Stimulated activated CD8-positive, alpha-beta memory T cell treated with anti-CD3 and anti-CD28 coated beads, Interleukin-7, amount 100 ng/mL, for 48 hours (primary cell): ENCODE measurements around the gene SYT9.
"Not testable (repeated sequence)": the region's sequence is repeated elsewhere in the genome, so short reads cannot be mapped to it uniquely, and the experiment has no call there.

ENCODE experiments used
- DNase-seq, 2 donors: peaks; one replicate each; pipeline ENCODE4 v3.0.0-alpha.2; 2020; ENCODE audit warnings: low read depth in 1 of 2; ENCODE audit errors: extremely low read depth in 1 of 2

Gene SYT9

DNA sequence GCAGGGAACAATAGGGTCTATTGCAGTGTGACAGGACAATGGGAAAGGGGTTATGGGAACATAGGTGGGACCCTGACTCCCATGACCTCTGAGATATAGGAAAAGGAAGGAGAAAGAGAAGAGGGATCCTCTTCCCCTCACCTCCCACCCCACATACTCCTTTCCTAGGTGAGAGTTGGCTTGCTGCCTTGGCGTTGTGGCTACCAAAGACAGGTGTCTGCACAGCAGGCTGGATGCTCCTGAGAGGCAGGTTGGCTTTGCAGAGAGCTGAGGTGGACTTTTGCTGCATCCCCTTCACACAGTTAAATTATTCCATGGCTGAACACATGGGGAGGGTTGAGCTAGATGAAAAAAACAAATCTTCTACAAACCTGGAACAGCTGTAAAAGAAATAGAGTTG lies 80.7 kb downstream of the SYT9 start:
- no peak for DNase-seq

GRCh38 chr11:7332962-7333361 lies 81.3 kb downstream of the SYT9 start:
- no peak for DNase-seq

- DNase-seq: not testable (repeated sequence)
Observed at GRCh38 chr11:7335442-7335841, 83.7 kb downstream of the SYT9 start.

GRCh38 chr11:7341551-7341950 lies 89.8 kb downstream of the SYT9 start:
- no peak for DNase-seq

GRCh38 chr11:7347611-7348431 lies 96.1 kb downstream of the SYT9 start:
- DNase-seq: no peak

DNA sequence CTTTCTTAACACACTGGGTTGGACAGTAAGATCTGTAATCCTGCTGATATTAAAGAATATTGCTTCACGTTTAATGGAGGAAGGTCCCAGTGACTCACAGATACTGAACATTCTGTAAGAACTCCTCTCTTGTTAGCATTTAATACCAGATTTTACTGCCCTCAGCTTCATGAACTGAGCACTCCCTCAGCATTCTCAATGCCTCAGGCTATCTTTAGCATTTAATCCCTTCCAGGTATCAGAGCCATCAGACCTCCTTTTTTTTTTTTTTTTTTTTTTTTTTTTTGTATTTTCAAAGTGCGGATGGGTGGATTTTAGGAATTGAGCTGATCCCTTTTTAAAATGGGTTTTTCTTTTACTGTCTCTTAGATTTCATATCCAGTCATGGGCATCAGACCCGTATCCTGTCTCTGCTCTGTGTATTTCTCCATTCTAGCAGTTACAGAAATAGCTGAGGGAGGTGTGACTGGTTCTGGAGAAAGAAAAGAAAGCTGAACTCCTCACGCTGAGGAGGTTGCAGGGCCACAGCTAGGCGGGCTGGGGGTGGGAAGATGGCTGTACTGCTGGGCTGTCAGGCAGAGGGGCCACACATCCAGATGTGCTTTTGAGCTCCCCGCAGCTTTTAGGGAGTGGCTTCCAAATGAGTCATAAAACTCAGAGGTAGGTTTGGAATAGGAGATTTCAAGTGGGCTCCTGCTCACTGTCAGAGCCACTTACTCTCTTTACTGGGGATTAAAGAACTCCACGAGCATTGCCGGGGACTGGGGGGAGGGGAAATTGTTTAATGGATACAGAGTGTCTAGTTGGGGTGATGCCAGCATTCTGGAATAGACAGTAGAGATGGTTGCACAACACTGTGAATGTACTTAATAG lies 97.0 kb downstream of the SYT9 start:
- no peak for DNase-seq

GRCh38 chr11:7351228-7351627 lies 99.5 kb downstream of the SYT9 start:
- DNase-seq: no peak

- no peak for DNase-seq
Observed at GRCh38 chr11:7353100-7353499, 101.4 kb downstream of the SYT9 start.

- no peak for DNase-seq
Observed at GRCh38 chr11:7364660-7365059, 113.0 kb downstream of the SYT9 start.

GRCh38 chr11:7367803-7368202 lies 116.1 kb downstream of the SYT9 start:
- no peak for DNase-seq

DNA sequence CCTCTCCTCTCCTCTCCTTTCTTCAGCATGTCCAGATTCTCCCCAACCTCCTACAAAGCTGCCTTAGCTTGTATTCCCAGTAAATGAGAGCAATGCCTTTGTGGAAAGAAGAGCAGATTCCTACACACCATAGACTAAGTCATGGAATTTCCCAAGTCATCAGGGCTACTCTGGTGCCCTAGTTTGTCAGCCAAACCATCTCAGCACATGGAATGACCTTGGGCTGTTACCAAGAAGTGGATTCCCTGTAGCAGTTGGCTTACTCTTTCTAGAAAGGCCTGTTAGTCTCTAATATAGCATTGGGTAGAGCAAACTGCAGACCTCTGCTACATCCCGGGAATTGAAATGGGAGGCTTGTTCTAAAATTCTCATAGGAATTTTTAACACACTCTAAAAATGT lies 124.7 kb downstream of the SYT9 start:
- no peak for DNase-seq

GRCh38 chr11:7381937-7382336 lies 130.2 kb downstream of the SYT9 start:
- DNase-seq: no peak

DNA sequence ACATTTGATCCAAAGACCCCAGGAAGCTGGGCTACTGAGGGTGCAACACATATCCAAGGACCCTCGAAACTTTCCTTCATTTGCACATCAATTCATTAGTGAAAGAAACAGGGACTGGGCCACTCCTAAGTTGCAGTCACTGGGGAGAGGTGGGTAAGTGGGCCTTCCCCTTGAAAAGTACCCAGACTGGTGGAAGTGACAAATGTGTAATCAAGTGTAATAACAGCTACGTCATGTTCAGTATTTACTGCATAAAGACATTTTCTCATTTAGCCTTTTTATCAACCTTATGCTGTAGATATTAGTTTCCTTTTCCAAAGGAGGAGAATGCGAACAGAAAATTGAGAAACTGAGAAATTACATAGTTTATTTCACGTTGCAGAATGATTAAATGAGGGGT lies 131.7 kb downstream of the SYT9 start:
- no peak for DNase-seq

- DNase-seq: no peak
Observed at GRCh38 chr11:7384691-7385090, 133.0 kb downstream of the SYT9 start.

DNA sequence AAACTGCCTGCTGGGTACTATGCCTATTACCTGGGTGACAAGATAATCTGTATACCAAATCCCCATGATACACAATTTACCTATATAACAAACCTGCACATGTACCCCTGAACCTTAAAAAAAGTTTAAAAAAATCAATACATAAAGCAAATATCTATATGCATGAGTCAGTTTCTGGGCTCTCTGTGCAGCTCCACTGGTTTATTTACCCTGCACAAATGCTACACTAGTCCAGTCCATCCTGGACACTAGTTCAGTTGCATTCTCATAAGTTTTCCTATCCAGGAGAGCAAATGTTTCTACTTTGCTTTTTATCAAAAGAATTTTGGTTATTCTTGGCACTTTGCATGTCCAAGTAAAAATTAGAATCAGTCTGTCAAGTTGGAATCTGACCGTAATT lies 133.8 kb downstream of the SYT9 start:
- DNase-seq: no peak

DNA sequence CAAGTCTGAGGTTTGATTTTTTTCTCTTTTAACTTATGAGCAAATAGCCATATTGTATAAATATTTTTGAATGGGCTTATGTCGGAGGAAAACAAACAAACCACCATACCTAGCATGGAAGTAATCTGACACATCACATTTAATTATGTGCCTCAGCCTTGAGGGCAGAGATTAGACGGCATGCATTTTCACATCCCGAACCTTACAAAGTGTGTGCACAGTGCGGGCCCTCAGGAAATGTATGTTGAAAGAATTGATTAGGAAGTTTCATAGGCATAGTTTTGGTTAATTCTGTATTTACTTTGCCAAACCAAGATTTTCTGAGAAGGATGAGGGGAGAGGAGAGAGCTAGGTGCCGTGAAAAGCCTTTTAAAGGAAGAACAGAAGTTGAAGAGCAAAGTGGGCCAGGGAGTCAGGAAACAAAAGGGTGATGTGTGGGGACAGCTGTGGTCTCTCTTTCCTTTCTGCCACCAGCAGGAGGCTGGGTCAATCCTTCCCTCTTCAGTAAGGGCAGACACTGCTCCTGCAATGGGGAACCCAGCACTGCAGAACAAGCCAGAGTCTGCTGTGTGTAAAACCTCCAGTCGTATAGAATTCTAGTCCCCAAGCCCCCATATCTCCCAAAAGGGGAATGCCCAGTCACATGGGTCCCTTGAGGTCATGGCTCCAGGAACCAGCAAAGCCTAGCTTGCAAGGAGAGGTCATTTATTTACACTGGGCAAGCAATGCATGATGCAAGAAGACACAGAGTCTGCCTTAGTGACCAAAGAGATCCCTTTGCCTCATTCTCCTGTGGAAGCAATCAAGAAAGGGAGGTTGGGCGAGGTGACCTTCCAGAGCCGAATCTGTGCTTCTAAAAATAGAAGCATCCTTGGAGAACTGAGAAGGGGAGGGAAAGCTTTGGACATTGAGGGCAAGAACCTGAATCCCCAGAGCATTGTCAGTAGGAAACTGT lies 162.5 kb downstream of the SYT9 start:
- no peak for DNase-seq

GRCh38 chr11:7414973-7415817 lies 163.5 kb downstream of the SYT9 start:
- DNase-seq: no peak

DNA sequence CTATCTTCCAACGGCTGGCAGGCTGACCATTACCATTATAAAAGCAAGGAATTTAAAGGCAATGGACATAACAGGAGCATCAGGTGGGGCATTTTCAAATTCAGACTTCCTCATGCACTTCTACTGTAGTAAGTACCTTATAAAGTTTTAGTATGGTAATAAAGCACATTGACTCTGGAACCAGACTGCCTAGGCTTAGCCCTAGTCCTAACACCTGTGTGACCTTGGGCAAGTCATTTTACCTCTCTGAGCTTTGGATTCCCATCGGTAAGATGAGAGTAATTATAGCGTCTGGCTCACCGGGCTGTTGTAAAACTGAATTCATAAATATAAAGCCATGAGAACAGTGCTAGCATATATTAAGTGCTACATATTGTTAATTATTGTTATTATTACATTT lies 164.4 kb downstream of the SYT9 start:
- DNase-seq: no peak

DNA sequence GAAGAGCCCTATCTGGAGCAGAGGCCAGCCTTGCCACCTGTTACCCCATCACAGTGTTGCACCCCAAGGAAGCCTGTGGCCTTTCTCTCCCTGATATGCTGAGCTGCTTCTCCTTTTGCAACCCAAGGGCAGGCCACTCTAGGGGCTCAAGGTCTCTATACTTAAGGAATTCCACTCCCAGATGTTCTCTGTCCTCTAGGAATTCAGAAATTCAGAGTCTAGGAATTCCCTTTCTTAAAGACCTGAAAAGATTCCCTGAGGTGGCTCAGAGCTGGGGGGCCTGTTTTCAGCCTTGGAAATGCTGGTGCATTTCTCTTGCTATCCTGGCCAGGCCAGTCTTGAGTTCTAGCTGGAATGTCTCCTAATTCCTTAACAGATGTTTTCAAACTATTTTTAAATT lies 165.6 kb downstream of the SYT9 start:
- DNase-seq: no peak

- no peak for DNase-seq
Observed at GRCh38 chr11:7418061-7418460, 166.4 kb downstream of the SYT9 start.
